Psoas muscle (tissue), 8 donors: ENCODE data around the gene TTC21B. TPM values are rescaled to one million over a fixed set of nuclear protein-coding genes. Genes with fewer than 3 reads are reported as not detected.
A peak's percentile ranks its signal among the peaks of the same experiment; 100 is the strongest.

Experiments
- ATAC-seq, 4 donors: fragments of 200-7000 bp; cut with Tn5 transposase; one replicate each; pipeline ENCODE4 v1.9.1; 2020; ENCODE audit warnings: moderate library complexity in 3 of 4, mild to moderate bottlenecking in 2 of 4
- DNase-seq, 2 donors: peaks; one replicate each; pipeline ENCODE4 v3.0.0-alpha.2; 2020
- H3K27ac ChIP-seq: fragments of 200-600 bp; one replicate; pipeline ENCODE4 v1.8.0; 2022
- H3K27me3 ChIP-seq, 3 donors: fragments of 200-600 bp in 1 of 3; one replicate each; pipeline versions ENCODE4 v1.6.1 to v1.8.0; 2013 to 2022; ENCODE audit warnings: low read length in 2 of 3, mild to moderate bottlenecking in 2 of 3, moderate library complexity in 1 of 3; ENCODE audit not compliant: insufficient read depth in 3 of 3
- H3K36me3 ChIP-seq, 2 donors: fragments of 200-600 bp in 1 of 2; one replicate each; pipeline versions ENCODE4 v1.6.1 to v1.8.0; 2013 to 2022; ENCODE audit warnings: low read depth in 1 of 2, mild to moderate bottlenecking in 1 of 2, moderate library complexity in 1 of 2; ENCODE audit not compliant: insufficient read depth in 1 of 2
- H3K4me1 ChIP-seq: fragments of 200-600 bp; one replicate; pipeline ENCODE4 v1.8.0; 2022
- H3K4me3 ChIP-seq: fragments of 200-600 bp; one replicate; pipeline ENCODE4 v1.8.0; 2022; ENCODE audit warnings: mild to moderate bottlenecking
- H3K9me3 ChIP-seq: fragments of 200-600 bp; one replicate; pipeline ENCODE4 v1.8.0; 2022
- CTCF ChIP-seq: fragments of 200-600 bp; IDR thresholded peaks from one replicate; pipeline ENCODE4 v1.8.0; 2022; ENCODE audit warnings: antibody characterized with exemption
- WGBS, 3 donors: extraction: QIAGEN DNeasy Blood & Tissue Kit; methylation state at CpG; one replicate each; pipeline versions ENCODE4 v1.1.6 to v1.1.7; 2013; 5-methylcytosine and 5-hydroxymethylcytosine counted together
- intact Hi-C, 2 donors: fragments of 100-400 bp; cut with DNase I; formaldehyde crosslinking; loops; one replicate each; pipeline versions ENCODE4 v1.11.0 to v1.14.2; 2022
- long read RNA-seq, 2 donors: library from polyadenylated mRNA; unstranded; transcript quantifications; one replicate each; pipeline ENCODE4 v2.0.0, GENCODE V29; 2021
- polyA plus RNA-seq, 3 donors: library from polyadenylated mRNA; stranded (reverse); fragments of 200-250 nt; gene quantifications; one replicate each; pipeline ENCODE4 v1.2.3, GENCODE V29; 2013
- total RNA-seq, 4 donors: library from RNA; stranded (reverse); fragmentation: NEBNext Ultra II Directional in 2 of 4; extraction: Animal tissue kit (Norgen Biotek cat#: 25700) in 2 of 4; gene quantifications; one replicate each; pipeline versions ENCODE4 v1.2.1 to v1.2.4, GENCODE V29; 2021 to 2023
- donor health status: healthy with polysubstance abuse.
- donor health status: DM: no; HTN: no; CAD: no; lungs with moderate emphysema.
- donor health status: Bipolar disorder and iron deficiency.
- donor health status: healthy.
- donor health status: DM: yes; HTN: yes; CAD: no.
- donor health status: DM: no; HTN: no; CAD: no.
- donor health status: DM: no; HTN: no; CAD: no.
- donor health status: DM: yes; HTN: yes; CAD: no.

Gene TTC21B
- total RNA-seq (10 to 100 TPM; 10.6 to 16.7 (median 14.3) TPM), polyA plus RNA-seq (1 to 10 TPM; 2.6 to 8.7 (median 5.9) TPM)
- long read RNA-seq, donor 1, full-length matches to known transcripts: 13 of 20 reads
- long read RNA-seq, donor 1, partial matches to known transcripts: 3 of 20 reads
- long read RNA-seq, donor 1, other reads (novel, unspliced or antisense): 4 of 20 reads
- long read RNA-seq, donor 2, full-length matches to known transcripts: 12 of 16 reads
- long read RNA-seq, donor 2, partial matches to known transcripts: 1 of 16 reads
- long read RNA-seq, donor 2, other reads (novel, unspliced or antisense): 3 of 16 reads

GRCh38 chr2:165953655-165954606 lies at the start of gene TTC21B:
Gene TTC21B (minus strand): TSS chr2:165953776. CDS start chr2:165953705, 71 bp downstream.
- H3K4me3 ChIP-seq: peak within 1 kb of the TSS; percentile 80
- no peaks in the 10 kb centered on the region for H3K27me3 ChIP-seq
- peaks cover 0 to 6% of the 10 kb centered on the region in 2 donors for H3K36me3 ChIP-seq
- peak within 1 kb of the TSS; percentile 85 for H3K27ac ChIP-seq
- intact Hi-C loops: loop anchor here (1.0 to 2.0 kb wide), 2 partner anchors 170 to 173 kb away; no protein-coding TSS in a partner anchor
- peak; percentile 99 to 100 (median 99) for ATAC-seq
- WGBS, 3 donors: 0 to 1% (median 0%) methylated on average over 46 to 55 of the region's 55 CpGs
- peak; percentile 84 for TF ChIP-seq CTCF
- DNase-seq: peak; percentile 96
- H3K4me1 ChIP-seq: peaks cover 24% of the 10 kb centered on the region
- no peaks in the 10 kb centered on the region for H3K9me3 ChIP-seq

- H3K36me3 ChIP-seq: no peaks in the 10 kb centered on the region
- H3K4me3 ChIP-seq: no peak overlapping the region
- WGBS, 3 donors: 50 to 62% (median 56%) methylated on average over 2 of the region's 2 CpGs
- H3K9me3 ChIP-seq: no peaks in the 10 kb centered on the region
- no peak for TF ChIP-seq CTCF
- no peaks in the 10 kb centered on the region for H3K27me3 ChIP-seq
- intact Hi-C loops: no loop called here
- no peaks in the 10 kb centered on the region for H3K4me1 ChIP-seq
- H3K27ac ChIP-seq: no peak overlapping the region
- DNase-seq (no peak), ATAC-seq (no peak)
Observed at GRCh38 chr2:166000401-166000800, 46.8 kb upstream of the TTC21B start.

- intact Hi-C loops: no loop called here
- Histone ChIP-seq H3K4me1 (no peaks in the 10 kb centered on the region), H3K4me3 (no peak overlapping the region), H3K36me3 (no peaks in the 10 kb centered on the region), H3K9me3 (no peaks in the 10 kb centered on the region), H3K27ac (no peak overlapping the region), H3K27me3 (no peaks in the 10 kb centered on the region)
- ATAC-seq (no peak), DNase-seq (no peak)
- no peak for TF ChIP-seq CTCF
Observed at GRCh38 chr2:165990846-165991245, 37.3 kb upstream of the TTC21B start.

GRCh38 chr2:165989851-165990250 lies 36.3 kb upstream of the TTC21B start:
- intact Hi-C loops: no loop called here
- no peaks in the 10 kb centered on the region for H3K36me3 ChIP-seq
- no peaks in the 10 kb centered on the region for H3K4me1 ChIP-seq
- no peak overlapping the region for H3K4me3 ChIP-seq
- no peak overlapping the region for H3K27ac ChIP-seq
- TF ChIP-seq CTCF: no peak
- no peaks in the 10 kb centered on the region for H3K9me3 ChIP-seq
- 20 to 39% (median 23%) methylated on average over 1 of the region's 1 CpG for WGBS, 3 donors
- DNase-seq (no peak), ATAC-seq (no peak)
- H3K27me3 ChIP-seq: no peaks in the 10 kb centered on the region
